Cardiac muscle cell (in vitro differentiated cells and primary cell): ENCODE data around the gene PSMC3IP. TPM values are rescaled to one million over a fixed set of nuclear protein-coding genes. Genes with fewer than 3 reads are reported as not detected.

Source experiments
- DNase-seq, 2 donors: peaks; one replicate each; pipeline versions ENCODE4 v3.0.0 to v3.0.0-alpha.2; 2010 to 2017; ENCODE audit warnings: low read depth in 1 of 2, low spot score in 1 of 2
- H3K27ac ChIP-seq: fragments of 200-600 bp; sonication (generic); 2 replicates; pipeline ENCODE4 v1.5.1; 2016
- H3K27me3 ChIP-seq: fragments of 200-600 bp; sonication (generic); 2 replicates; pipeline ENCODE4 v1.6.0; 2016; ENCODE audit warnings: control low read depth
- H3K36me3 ChIP-seq: fragments of 200-600 bp; sonication (generic); 2 replicates; pipeline ENCODE4 v1.5.1; 2016; ENCODE audit warnings: control low read depth
- H3K4me1 ChIP-seq: fragments of 200-600 bp; sonication (generic); 2 replicates; pipeline ENCODE4 v1.8.1; 2017; ENCODE audit warnings: low read depth, mild to moderate bottlenecking, mixed run types
- H3K4me3 ChIP-seq: fragments of 200-600 bp; sonication (generic); 2 replicates; pipeline ENCODE4 v1.5.1; 2016; ENCODE audit warnings: mild to moderate bottlenecking
- H3K9me3 ChIP-seq: fragments of 200-600 bp; sonication (generic); 2 replicates; pipeline ENCODE4 v1.5.1; 2017; ENCODE audit warnings: low read depth, mild to moderate bottlenecking, control low read depth
- polyA plus RNA-seq: library from polyadenylated mRNA; unstranded; fragments of >200 nt; fragmentation: Nextera tagmentation; extraction: Ambion mirVana; gene quantifications from 2 replicates; pipeline ENCODE4 v1.2.1, GENCODE V29; 2016
- total RNA-seq: library from RNA; depleted of rRNA; stranded (reverse); fragments of >200 nt; gene quantifications from 2 replicates; pipeline ENCODE4 v1.2.3, GENCODE V29; 2016
- TF ChIP-seq, protein P1 (sequence below): IDR thresholded peaks from 2 replicates; pipeline ENCODE4 v1.5.1; 2012; ENCODE audit warnings: low read depth, mild to moderate bottlenecking, low read length

Gene PSMC3IP
- total and polyA plus RNA-seq, 2 experiments from 2014 or later = 6.2 to 14.0 TPM

DNA sequence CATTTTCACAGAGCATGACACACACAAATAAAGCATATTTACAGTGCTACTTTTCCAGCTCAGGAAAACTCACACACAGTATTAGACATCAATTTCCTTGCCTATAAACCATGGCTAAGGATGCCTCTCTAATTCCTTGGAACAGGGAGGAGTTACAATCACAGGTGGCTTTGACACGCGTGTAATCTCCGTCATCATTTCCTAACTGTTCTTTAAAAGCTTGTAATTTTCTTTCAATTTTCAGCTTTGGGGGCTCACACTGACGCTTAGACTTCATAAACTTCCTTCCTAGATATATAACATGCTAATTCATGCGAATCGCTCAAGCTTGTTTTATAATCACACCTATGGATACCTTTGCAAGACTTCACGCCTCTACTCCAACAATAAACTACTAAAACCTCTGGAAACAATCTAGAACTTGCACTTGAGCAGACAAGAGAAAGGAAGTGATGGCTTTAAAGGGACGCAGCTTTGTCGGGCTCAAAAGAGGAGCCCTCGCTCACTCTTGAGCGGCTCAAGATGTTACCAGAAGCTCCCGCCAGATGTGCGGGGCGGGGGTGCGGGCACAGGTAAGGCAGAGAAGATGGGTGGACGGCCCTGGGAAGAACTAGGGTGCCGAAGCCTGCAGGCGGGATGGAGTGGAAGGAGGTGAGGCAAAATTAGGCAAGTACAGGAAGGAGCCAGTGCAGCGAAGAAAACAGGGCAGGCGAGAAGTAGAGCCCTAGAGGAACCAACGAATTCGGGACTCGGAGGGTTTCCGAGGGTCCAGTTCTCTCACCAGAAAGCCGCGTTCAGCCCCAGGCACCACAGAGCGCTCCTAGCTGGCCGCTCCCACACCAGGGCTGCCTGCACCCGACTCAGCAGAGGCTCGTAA is 31.0 kb upstream of the PSMC3IP start:
- Histone ChIP-seq H3K27me3 (no peaks in the 10 kb centered on the region), H3K4me1 (peaks cover 17% of the 10 kb centered on the region), H3K4me3 (peak overlapping the region; percentile 97), H3K36me3 (peaks cover 18% of the 10 kb centered on the region), H3K9me3 (no peaks in the 10 kb centered on the region), H3K27ac (peak overlapping the region; percentile 98)
- DNase-seq = no peak
- TF ChIP-seq, protein P1, sequence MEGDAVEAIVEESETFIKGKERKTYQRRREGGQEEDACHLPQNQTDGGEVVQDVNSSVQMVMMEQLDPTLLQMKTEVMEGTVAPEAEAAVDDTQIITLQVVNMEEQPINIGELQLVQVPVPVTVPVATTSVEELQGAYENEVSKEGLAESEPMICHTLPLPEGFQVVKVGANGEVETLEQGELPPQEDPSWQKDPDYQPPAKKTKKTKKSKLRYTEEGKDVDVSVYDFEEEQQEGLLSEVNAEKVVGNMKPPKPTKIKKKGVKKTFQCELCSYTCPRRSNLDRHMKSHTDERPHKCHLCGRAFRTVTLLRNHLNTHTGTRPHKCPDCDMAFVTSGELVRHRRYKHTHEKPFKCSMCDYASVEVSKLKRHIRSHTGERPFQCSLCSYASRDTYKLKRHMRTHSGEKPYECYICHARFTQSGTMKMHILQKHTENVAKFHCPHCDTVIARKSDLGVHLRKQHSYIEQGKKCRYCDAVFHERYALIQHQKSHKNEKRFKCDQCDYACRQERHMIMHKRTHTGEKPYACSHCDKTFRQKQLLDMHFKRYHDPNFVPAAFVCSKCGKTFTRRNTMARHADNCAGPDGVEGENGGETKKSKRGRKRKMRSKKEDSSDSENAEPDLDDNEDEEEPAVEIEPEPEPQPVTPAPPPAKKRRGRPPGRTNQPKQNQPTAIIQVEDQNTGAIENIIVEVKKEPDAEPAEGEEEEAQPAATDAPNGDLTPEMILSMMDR = peak; percentile 47

DNA sequence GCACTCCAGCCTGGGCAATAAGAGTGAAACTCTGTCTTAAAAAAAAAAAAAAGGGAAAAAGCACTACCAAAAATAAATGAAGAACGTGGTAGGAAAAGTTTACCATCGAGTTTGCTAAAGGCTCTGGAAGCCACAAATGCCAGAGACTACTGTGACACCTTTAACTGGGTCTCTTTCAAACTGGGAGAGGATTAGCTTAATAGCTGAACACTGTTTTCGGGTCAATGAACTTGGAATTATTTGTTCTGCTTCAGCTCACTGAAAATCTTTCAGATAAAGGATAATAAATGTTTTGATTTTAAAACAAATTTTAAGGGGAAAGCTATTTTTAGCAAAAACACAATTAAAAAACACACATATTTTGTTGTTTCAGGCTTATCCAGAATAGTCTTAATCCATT is 30.2 kb upstream of the PSMC3IP start:
- Histone ChIP-seq H3K27ac (no peak overlapping the region), H3K4me3 (peak overlapping the region; percentile 97)
- TF ChIP-seq, protein P1 = no peak

DNA sequence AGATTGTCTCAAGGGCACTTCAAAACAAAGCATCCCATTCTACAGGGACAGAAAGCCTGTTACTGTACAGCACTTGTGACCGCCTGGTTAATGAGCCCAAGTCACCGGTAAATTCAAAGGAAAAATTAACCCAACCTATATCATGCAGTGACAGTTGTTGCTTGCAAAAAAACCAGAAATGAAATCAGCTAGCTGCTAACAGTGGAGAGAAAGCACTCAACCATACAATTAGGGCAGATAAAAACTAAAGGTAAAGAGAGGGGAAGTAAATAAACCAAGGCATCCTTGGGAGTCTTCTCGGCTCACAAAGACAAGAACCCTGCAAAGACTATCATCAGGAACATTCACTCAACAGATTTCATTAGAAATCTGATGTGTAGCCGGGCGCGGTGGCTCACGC is 25.8 kb upstream of the PSMC3IP start:
- peaks cover 9% of the 10 kb centered on the region for H3K4me1 ChIP-seq
- no peak overlapping the region for H3K27ac ChIP-seq
- no peak overlapping the region for H3K4me3 ChIP-seq
- H3K9me3 ChIP-seq = no peaks in the 10 kb centered on the region
- no peak for DNase-seq
- TF ChIP-seq, protein P1 = no peak
- H3K27me3 ChIP-seq = no peaks in the 10 kb centered on the region
- H3K36me3 ChIP-seq = no peaks in the 10 kb centered on the region

More for the DNA sequence above, 30.2 kb upstream of the PSMC3IP start:
- peaks cover 17% of the 10 kb centered on the region for H3K4me1 ChIP-seq
- no peak for DNase-seq
- H3K36me3 ChIP-seq = peaks cover 11% of the 10 kb centered on the region
- no peaks in the 10 kb centered on the region for H3K27me3 ChIP-seq
- H3K9me3 ChIP-seq = no peaks in the 10 kb centered on the region

DNA sequence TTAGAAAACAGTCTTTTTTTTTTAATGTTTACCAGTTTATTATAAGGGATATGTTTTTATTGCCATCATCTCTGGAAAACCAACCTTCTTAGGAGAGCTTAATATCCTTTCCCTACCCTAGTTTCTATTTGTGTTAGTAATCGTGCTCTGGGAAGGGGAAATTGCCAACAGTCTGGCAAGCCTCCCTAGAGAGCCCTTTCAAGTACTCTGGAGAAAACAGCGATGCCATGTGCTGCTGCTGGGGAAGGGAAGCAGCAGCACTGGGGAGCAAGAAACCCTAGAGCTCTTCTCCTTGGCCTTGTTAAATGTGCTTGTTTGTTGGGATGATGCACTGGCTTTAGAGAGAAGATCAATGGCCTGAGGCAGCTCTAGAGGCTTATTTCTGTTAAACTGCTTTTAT is 21.4 kb upstream of the PSMC3IP start:
- Histone ChIP-seq H3K27ac (no peak overlapping the region), H3K4me3 (no peak overlapping the region), H3K36me3 (no peaks in the 10 kb centered on the region), H3K4me1 (no peaks in the 10 kb centered on the region), H3K9me3 (no peaks in the 10 kb centered on the region), H3K27me3 (no peaks in the 10 kb centered on the region)
- DNase-seq = no peak
- TF ChIP-seq, protein P1 = no peak

DNA sequence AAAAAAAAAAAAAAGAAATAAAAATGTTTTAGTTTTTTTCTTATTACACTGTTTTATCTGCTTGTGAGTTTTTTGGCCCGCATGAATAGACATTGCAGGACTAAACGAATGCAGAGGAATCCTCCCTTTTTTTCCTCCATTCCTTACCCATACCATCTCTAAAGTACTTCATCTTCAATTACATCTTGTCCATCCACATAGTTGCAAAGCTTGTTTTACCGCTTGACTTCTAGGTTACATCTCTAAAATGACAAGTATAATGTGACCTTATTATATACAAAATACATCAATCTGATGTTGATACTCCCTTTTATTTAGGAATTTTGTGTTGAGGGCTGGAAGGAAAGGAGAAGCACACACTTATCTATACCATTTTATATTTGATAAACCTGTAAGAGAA is 18.9 kb upstream of the PSMC3IP start:
- DNase-seq = no peak
- TF ChIP-seq, protein P1 = no peak
- Histone ChIP-seq H3K4me1 (no peaks in the 10 kb centered on the region), H3K9me3 (no peaks in the 10 kb centered on the region), H3K36me3 (no peaks in the 10 kb centered on the region), H3K27me3 (no peaks in the 10 kb centered on the region), H3K4me3 (no peak overlapping the region), H3K27ac (no peak overlapping the region)
